A549 (cell line): ENCODE results near the gene OPA1. TPM values are rescaled to one million over a fixed set of nuclear protein-coding genes. Genes with fewer than 3 reads are reported as not detected.

ENCODE experiments used
- ATAC-seq, 2 experiments: fragments of 200-7000 bp in 1 of 2; fragments of >200 bp in 1 of 2; cut with Nextera tagmentation in 1 of 2; cut with Tn5 transposase in 1 of 2; 3 replicates each; pipeline versions ENCODE4 v1.8.0 to v1.9.1; 2018 to 2020; ENCODE audit warnings: mild to moderate bottlenecking in 1 of 2, moderate library complexity in 1 of 2
- CTCF ChIA-PET: fragments of 300-600 bp; sonication (Branson Sonifier 250); formaldehyde crosslinking; extraction: SDS; loops from one replicate; lab custom pipeline; 2021; ENCODE audit warnings: antibody characterized with exemption, inconsistent platforms; lab: Yijun Ruan, JAX
- POLR2A ChIA-PET: fragments of 350-600 bp; formaldehyde crosslinking; extraction: SDS; loops from one replicate; lab custom pipeline; 2021; ENCODE audit warnings: antibody characterized with exemption, inconsistent platforms; lab: Yijun Ruan, JAX
- DNase-seq, 2 experiments: peaks; one replicate each; pipeline versions ENCODE4 v3.0.0 to v3.0.0-alpha.2; 2011 to 2016; ENCODE audit warnings: low read depth in 1 of 2, low spot score in 1 of 2
- FAIRE-seq: peaks from 2 replicates; lab custom pipeline; 2011; peaks lifted over from hg19 to GRCh38; lab: Jason Lieb, UNC
- H3K27ac ChIP-seq, 2 experiments: fragments of >200 bp; sonication (Bioruptor Twin); formaldehyde crosslinking; 3 replicates each; pipeline ENCODE4 v1.5.1; 2016 to 2017
- H3K4me1 ChIP-seq: fragments of >200 bp; sonication (Bioruptor Twin); formaldehyde crosslinking; 3 replicates; pipeline ENCODE4 v1.6.1; 2016
- H3K4me2 ChIP-seq: fragments of >200 bp; sonication (Bioruptor Twin); formaldehyde crosslinking; 3 replicates; pipeline ENCODE4 v1.6.1; 2016
- H3K4me3 ChIP-seq: fragments of >200 bp; sonication (Bioruptor Twin); formaldehyde crosslinking; 3 replicates; pipeline ENCODE4 v1.5.1; 2016
- H3K9me3 ChIP-seq: fragments of >200 bp; sonication (Bioruptor Twin); formaldehyde crosslinking; 3 replicates; pipeline ENCODE4 v1.6.1; 2016
- CHD2 ChIP-seq: fragments of 150-350 bp; IDR thresholded peaks from 2 replicates; pipeline ENCODE4 v1.6.1; 2014; ENCODE audit warnings: low read length; ENCODE audit not compliant: partially characterized antibody
- CTCF ChIP-seq: fragments of >200 bp; sonication (Bioruptor Twin); formaldehyde crosslinking; IDR thresholded peaks from 3 replicates; pipeline ENCODE4 v1.5.1; 2016
- EHMT2 ChIP-seq: fragments of 200-600 bp; sonication (generic); IDR thresholded peaks from 2 replicates; pipeline ENCODE4 v1.6.1; 2016; ENCODE audit warnings: antibody characterized with exemption, low read depth, mild to moderate bottlenecking, moderate library complexity
- ELK1 ChIP-seq: fragments of 150-350 bp; IDR thresholded peaks from 2 replicates; pipeline ENCODE4 v1.6.1; 2014; ENCODE audit warnings: low read depth, mild to moderate bottlenecking, low read length
- ESRRA ChIP-seq: fragments of 150-350 bp; IDR thresholded peaks from 2 replicates; pipeline ENCODE4 v1.6.1; 2014; ENCODE audit warnings: mild to moderate bottlenecking, low read length, borderline replicate concordance
- FOSL2 ChIP-seq, 2 experiments: fragments of 450-650 bp in 1 of 2; fragments of >200 bp in 1 of 2; sonication (Bioruptor Twin) in 1 of 2; formaldehyde crosslinking; IDR thresholded peaks; 2 replicates each; pipeline versions ENCODE4 v1.5.0 to v1.6.1; 2016 to 2020; ENCODE audit warnings: mild to moderate bottlenecking in 1 of 2, moderate library complexity in 1 of 2
- FOXS1 ChIP-seq: fragments of 250-450 bp; sonication (Bioruptor Pico); IDR thresholded peaks from 2 replicates; pipeline ENCODE4 v1.5.0; 2020; ENCODE audit warnings: mild to moderate bottlenecking, moderate library complexity
- HDAC2 ChIP-seq: fragments of 200-600 bp; sonication (generic); IDR thresholded peaks from 2 replicates; pipeline ENCODE4 v1.6.1; 2016
- HMGXB4 ChIP-seq: fragments of 250-450 bp; sonication (Bioruptor Pico); IDR thresholded peaks from 2 replicates; pipeline ENCODE4 v1.5.0; 2021; ENCODE audit warnings: mild to moderate bottlenecking, moderate library complexity, borderline replicate concordance
- HOXA7 ChIP-seq: fragments of 250-450 bp; sonication (Bioruptor Pico); IDR thresholded peaks from 2 replicates; pipeline ENCODE4 v1.5.0; 2020; ENCODE audit warnings: mild to moderate bottlenecking, moderate library complexity
- HOXB13 ChIP-seq: fragments of 250-450 bp; sonication (Bioruptor Pico); IDR thresholded peaks from 2 replicates; pipeline ENCODE4 v1.5.0; 2020; ENCODE audit warnings: low read depth, mild to moderate bottlenecking, moderate library complexity
- JUN ChIP-seq, 2 experiments: fragments of >200 bp; sonication (Bioruptor Twin); formaldehyde crosslinking; IDR thresholded peaks; 2 replicates in 1 of 2; 3 replicates in 1 of 2; pipeline ENCODE4 v1.6.1; 2016 to 2017
- JUNB ChIP-seq: fragments of >200 bp; sonication (Bioruptor Twin); formaldehyde crosslinking; IDR thresholded peaks from 2 replicates; pipeline ENCODE4 v1.6.1; 2016
- KDM1A ChIP-seq: fragments of 200-600 bp; sonication (generic); IDR thresholded peaks from 2 replicates; pipeline ENCODE4 v1.6.1; 2016; ENCODE audit warnings: low read depth, mild to moderate bottlenecking
- KDM5A ChIP-seq: fragments of 200-600 bp; sonication (generic); IDR thresholded peaks from 2 replicates; pipeline ENCODE4 v1.6.1; 2016; ENCODE audit warnings: antibody characterized with exemption, mild to moderate bottlenecking
- MAFK ChIP-seq: fragments of 450-650 bp; IDR thresholded peaks from 2 replicates; pipeline ENCODE4 v1.6.1; 2014; ENCODE audit not compliant: partially characterized antibody
- NFE2L2 ChIP-seq: fragments of 150-350 bp; conservative IDR thresholded peaks from 2 replicates; pipeline ENCODE4 v1.6.1; 2014; ENCODE audit warnings: low read length
- PBX3 ChIP-seq: IDR thresholded peaks from 2 replicates; pipeline ENCODE4 v1.6.1; 2012
- POLR2AphosphoS2 ChIP-seq: conservative IDR thresholded peaks from 2 replicates; pipeline ENCODE4 v1.6.1; 2012; ENCODE audit warnings: low read length, improper control_type of control experiment, inconsistent platforms
- RAD21 ChIP-seq, 2 experiments: fragments of >200 bp in 1 of 2; sonication (Bioruptor Twin) in 1 of 2; formaldehyde crosslinking in 1 of 2; IDR thresholded peaks in 1 of 2; conservative IDR thresholded peaks in 1 of 2; 2 replicates in 1 of 2; 3 replicates in 1 of 2; pipeline ENCODE4 v1.6.1; 2012 to 2018; ENCODE audit warnings: inconsistent platforms in 1 of 2
- RARB ChIP-seq: fragments of 250-450 bp; sonication (Bioruptor Pico); IDR thresholded peaks from 2 replicates; pipeline ENCODE4 v1.8.0; 2021; ENCODE audit warnings: mild to moderate bottlenecking, moderate library complexity
- RCOR1 ChIP-seq: fragments of 150-350 bp; IDR thresholded peaks from 2 replicates; pipeline ENCODE4 v1.6.1; 2014; ENCODE audit warnings: antibody characterized with exemption, low read length, low read depth
- RFX5 ChIP-seq: fragments of 450-650 bp; IDR thresholded peaks from 2 replicates; pipeline ENCODE4 v1.7.1; 2014; ENCODE audit warnings: antibody characterized with exemption, mild to moderate bottlenecking, moderate library complexity
- SMC3 ChIP-seq: fragments of >200 bp; sonication (Bioruptor Twin); formaldehyde crosslinking; IDR thresholded peaks from 3 replicates; pipeline ENCODE4 v1.6.1; 2018; ENCODE audit warnings: inconsistent platforms
- TP53 ChIP-seq: fragments of 250-450 bp; sonication (Bioruptor Pico); IDR thresholded peaks from 2 replicates; pipeline ENCODE4 v1.5.0; 2021; ENCODE audit warnings: mild to moderate bottlenecking, moderate library complexity
- USF2 ChIP-seq: fragments of 450-650 bp; IDR thresholded peaks from 2 replicates; pipeline ENCODE4 v1.6.1; 2014; ENCODE audit warnings: antibody characterized with exemption
- ZC3H11A ChIP-seq: fragments of 450-650 bp; IDR thresholded peaks from 2 replicates; pipeline ENCODE4 v1.6.1; 2014; ENCODE audit warnings: antibody characterized with exemption, mild to moderate bottlenecking
- ZNF302 ChIP-seq: fragments of 250-450 bp; sonication (Bioruptor Pico); IDR thresholded peaks from 2 replicates; pipeline ENCODE4 v1.9.0; 2021; ENCODE audit warnings: inconsistent platforms, mild to moderate bottlenecking, moderate library complexity
- ZSCAN20 ChIP-seq: fragments of 250-450 bp; sonication (Bioruptor Pico); IDR thresholded peaks from 2 replicates; pipeline ENCODE4 v1.8.0; 2022; ENCODE audit warnings: mild to moderate bottlenecking, moderate library complexity
- WGBS: methylation state at CpG from one replicate; pipeline ENCODE4 v1.1.6; 2017; ENCODE audit errors: missing lambda C conversion rate; 5-methylcytosine and 5-hydroxymethylcytosine counted together
- polyA plus RNA-seq, 4 experiments: library from polyadenylated mRNA; depleted of rRNA in 3 of 4; stranded (reverse); fragments of >200 nt; fragmentation: RNase III in 1 of 4; extraction: RNeasy Plus Mini Kit Qiagen cat#74134 plus additional on column Dnase treatment in 1 of 4; gene quantifications; 2 replicates in 3 of 4; 3 replicates in 1 of 4; pipeline ENCODE4 v1.2.3, GENCODE V29; 2011 to 2017

OPA1 gene
- polyA plus RNA-seq, 2 of the 4 experiments (the other 2 are of a cell fraction): 31.7 to 54.4 TPM

GRCh38 chr3:193592841-193593667 is at the start of gene OPA1 (continued):
- TF ChIP-seq CTCF: no peak
- no peak for TF ChIP-seq ZSCAN20 (CRISPR knock-in tag)
- peak in 1 of 2 experiments; percentile 86; a peak in 3 of 5 replicates for TF ChIP-seq JUN (IDR thresholded peaks at IDR 0.05)
- no peak for TF ChIP-seq FOXS1 (CRISPR knock-in tag)
- no peak for TF ChIP-seq KDM1A
- TF ChIP-seq ESRRA: peak; percentile 28; the same call in 1 of the 2 replicates
- TF ChIP-seq HMGXB4: no peak
- TF ChIP-seq HOXA7 (CRISPR knock-in tag): no peak
- TF ChIP-seq JUNB: no peak
- TF ChIP-seq USF2: no peak
- TF ChIP-seq RCOR1: no peak
- TF ChIP-seq HDAC2: no peak
- TF ChIP-seq FOSL2 (IDR thresholded peaks at IDR 0.05): no peak
- no peak for TF ChIP-seq FOSL2 (CRISPR knock-in tag; IDR thresholded peaks at IDR 0.05)
- no peak for TF ChIP-seq SMC3
- no peak for TF ChIP-seq HOXB13 (CRISPR knock-in tag)
- peak; percentile 51 for TF ChIP-seq KDM5A
- TF ChIP-seq ZC3H11A: no peak
- TF ChIP-seq CHD2: no peak
- 0 out of 2 replicates have a peak, but pooled peaks have one; percentile 24 for TF ChIP-seq PBX3
- TF ChIP-seq RAD21 (conservative IDR thresholded peaks at IDR 0.05 in 1 of 2, IDR thresholded peaks at IDR 0.05 in 1 of 2): no peak
- TF ChIP-seq, all 56 proteins: peak for 12

GRCh38 chr3:193544289-193544688 is 48.7 kb upstream of the OPA1 start:
- 0% methylated on average over 1 of the region's 1 CpG for WGBS
- no peak for TF ChIP-seq ZC3H11A
- no peak for TF ChIP-seq MAFK
- TF ChIP-seq ESRRA: no peak
- TF ChIP-seq ELK1: no peak
- no peak for TF ChIP-seq CHD2
- TF ChIP-seq SMC3: no peak
- no peak for TF ChIP-seq RFX5
- TF ChIP-seq POLR2AphosphoS2: no peak
- no peak for TF ChIP-seq NFE2L2
- no peak for TF ChIP-seq RARB
- no peak for TF ChIP-seq ZNF302
- no peak for TF ChIP-seq HMGXB4
- TF ChIP-seq TP53: no peak
- TF ChIP-seq EHMT2: no peak
- no peak for TF ChIP-seq USF2

More at GRCh38 chr3:193544289-193544688, 48.7 kb upstream of the OPA1 start:
- ChIA-PET CTCF (interaction anchor here (0.7 kb wide), 1 partner anchor 58 kb away, joined by 3 read pairs; no protein-coding TSS in a partner anchor), POLR2A (no interaction called here)
- no peak overlapping the region for H3K27ac ChIP-seq
- no peaks in the 10 kb centered on the region for H3K9me3 ChIP-seq
- ATAC-seq: no peak
- DNase-seq: no peak
- FAIRE-seq: no peak
- H3K4me1 ChIP-seq: no peaks in the 10 kb centered on the region
- no peak overlapping the region for H3K4me3 ChIP-seq
- H3K4me2 ChIP-seq: no peak overlapping the region
